Trophoblast cell (in vitro differentiated cells and primary cell): ENCODE measurements around the gene MAMSTR.

ENCODE experiments used
- DNase-seq, 2 donors: peaks; one replicate each; pipeline ENCODE4 v3.0.0-alpha.2; 2016
- H2AFZ ChIP-seq: 2 replicates; pipeline ENCODE4 v1.6.1; 2013; ENCODE audit warnings: low read length, moderate library complexity, mild to moderate bottlenecking; ENCODE audit not compliant: insufficient read depth, poor library complexity
- H2AK5ac ChIP-seq: 2 replicates; pipeline ENCODE4 v1.6.1; 2013; ENCODE audit warnings: mild to moderate bottlenecking, low read length
- H2BK120ac ChIP-seq: 2 replicates; pipeline ENCODE4 v1.6.1; 2013; ENCODE audit warnings: low read length, mild to moderate bottlenecking, moderate library complexity; ENCODE audit not compliant: insufficient read depth, poor library complexity
- H2BK12ac ChIP-seq: 2 replicates; pipeline ENCODE4 v1.6.1; 2013; ENCODE audit warnings: mild to moderate bottlenecking, low read length, moderate library complexity
- H2BK5ac ChIP-seq: 2 replicates; pipeline ENCODE4 v1.6.1; 2013; ENCODE audit warnings: low read length, low read depth, moderate library complexity, mild to moderate bottlenecking; ENCODE audit not compliant: poor library complexity
- H3K14ac ChIP-seq: 2 replicates; pipeline ENCODE4 v1.6.1; 2013; ENCODE audit warnings: mild to moderate bottlenecking, low read length
- H3K18ac ChIP-seq: 2 replicates; pipeline ENCODE4 v1.6.1; 2013; ENCODE audit warnings: mild to moderate bottlenecking, low read length
- H3K23ac ChIP-seq: 2 replicates; pipeline ENCODE4 v1.6.1; 2013; ENCODE audit warnings: low read length
- H3K27ac ChIP-seq: 2 replicates; pipeline ENCODE4 v1.5.1; 2013; ENCODE audit warnings: low read depth, mild to moderate bottlenecking, inconsistent platforms, low read length, moderate library complexity
- H3K27me3 ChIP-seq: 2 replicates; pipeline ENCODE4 v1.6.1; 2013; ENCODE audit warnings: inconsistent platforms, mild to moderate bottlenecking, low read length, moderate library complexity; ENCODE audit not compliant: insufficient read depth
- H3K36me3 ChIP-seq, 2 experiments: 1 replicate in 1 of 2; 2 replicates in 1 of 2; pipeline ENCODE4 v1.6.1; 2013; ENCODE audit warnings: low read length in 2 of 2, mild to moderate bottlenecking in 2 of 2, moderate library complexity in 1 of 2; ENCODE audit not compliant: insufficient read depth in 2 of 2, control insufficient read depth in 1 of 2
- H3K4ac ChIP-seq: 2 replicates; pipeline ENCODE4 v1.6.1; 2013; ENCODE audit warnings: low read depth, mild to moderate bottlenecking, low read length, moderate library complexity
- H3K4me1 ChIP-seq, 2 experiments: 1 replicate in 1 of 2; 2 replicates in 1 of 2; pipeline ENCODE4 v1.6.1; 2013; ENCODE audit warnings: low read length in 2 of 2, mild to moderate bottlenecking in 2 of 2, moderate library complexity in 1 of 2; ENCODE audit not compliant: insufficient read depth in 2 of 2, control insufficient read depth in 1 of 2
- H3K4me2 ChIP-seq: 2 replicates; pipeline ENCODE4 v1.6.1; 2013; ENCODE audit warnings: inconsistent platforms, mild to moderate bottlenecking, low read length, moderate library complexity
- H3K4me3 ChIP-seq: 2 replicates; pipeline ENCODE4 v1.5.1; 2013; ENCODE audit warnings: mild to moderate bottlenecking, low read depth, low read length, inconsistent platforms
- H3K79me1 ChIP-seq: one replicate; pipeline ENCODE4 v1.6.1; 2013; ENCODE audit warnings: low read length
- H3K79me2 ChIP-seq: 2 replicates; pipeline ENCODE4 v1.6.1; 2013; ENCODE audit warnings: low read length, mild to moderate bottlenecking; ENCODE audit not compliant: control insufficient read depth, insufficient read depth, poor library complexity
- H3K9ac ChIP-seq: 2 replicates; pipeline ENCODE4 v1.6.1; 2013; ENCODE audit warnings: mild to moderate bottlenecking, low read length
- H3K9me3 ChIP-seq: 2 replicates; pipeline ENCODE4 v1.6.1; 2013; ENCODE audit warnings: low read depth, mild to moderate bottlenecking, control low read depth, inconsistent platforms, low read length; ENCODE audit not compliant: insufficient read depth
- H4K12ac ChIP-seq: 2 replicates; pipeline ENCODE4 v1.6.1; 2013; ENCODE audit warnings: low read depth, mild to moderate bottlenecking, low read length, moderate library complexity
- H4K8ac ChIP-seq: 2 replicates; pipeline ENCODE4 v1.6.1; 2013; ENCODE audit warnings: low read depth, mild to moderate bottlenecking, low read length, moderate library complexity
- H4K91ac ChIP-seq: one replicate; pipeline ENCODE4 v1.6.1; 2013; ENCODE audit warnings: low read depth, mild to moderate bottlenecking, low read length, moderate library complexity
- whole genome bisulfite sequencing: extraction: QIAGEN DNeasy Blood & Tissue Kit; methylation state at CpG from one replicate; pipeline ENCODE4 v1.1.7; 2013; ENCODE audit warnings: missing lambda C conversion rate; ENCODE audit not compliant: insufficient read length, insufficient coverage; ENCODE audit errors: extremely low coverage; 5-methylcytosine and 5-hydroxymethylcytosine counted together

Gene MAMSTR

DNA sequence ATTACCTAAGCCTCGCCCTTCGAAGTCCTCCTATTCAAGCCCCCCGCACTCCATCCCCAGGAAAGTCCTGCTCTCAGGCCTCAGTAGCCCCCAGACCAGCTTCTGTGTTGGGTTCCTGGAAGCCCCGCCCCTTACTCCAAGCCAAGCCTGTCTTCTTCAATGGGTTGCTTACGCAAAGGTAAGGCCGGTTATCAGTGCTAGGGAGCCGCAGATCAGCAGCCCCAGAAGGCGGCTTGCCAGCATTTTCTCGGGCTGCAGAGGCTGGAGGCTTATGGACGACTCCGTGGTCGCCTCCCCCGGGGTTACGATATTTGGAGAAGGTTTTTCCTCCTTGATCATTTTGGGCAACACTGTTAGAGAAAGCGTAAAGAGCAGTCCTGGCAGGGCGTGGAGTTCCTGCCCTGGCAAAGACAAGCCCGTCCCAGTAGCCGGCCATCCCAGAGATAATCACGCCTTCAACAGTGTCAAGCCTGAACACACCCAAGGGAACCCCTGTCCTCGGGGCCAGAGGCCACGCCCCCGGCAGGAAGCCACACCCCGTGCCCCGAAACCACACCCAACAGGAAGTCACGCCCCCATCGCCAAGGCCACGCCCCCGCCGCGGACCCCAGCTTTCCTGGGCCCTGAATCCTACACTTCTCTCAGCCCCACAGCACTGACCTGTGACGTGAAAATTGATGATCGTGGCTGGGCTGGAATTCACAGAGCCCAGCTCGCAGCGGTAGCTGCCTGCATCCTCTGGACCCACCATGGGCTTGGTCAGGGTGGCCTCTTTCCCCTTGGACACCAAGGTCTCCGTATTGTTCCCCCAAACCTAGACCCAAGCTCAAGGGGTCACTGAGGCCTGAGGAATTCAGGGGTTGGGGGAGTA is 21.8 kb upstream of the MAMSTR start:
- H2BK12ac ChIP-seq, result no peak overlapping the region
- no peak overlapping the region for H3K9ac ChIP-seq
- DNase-seq, result peak in 1 of 2 donors; percentile 23
- H4K12ac ChIP-seq, result no peak overlapping the region
- no peak overlapping the region for H4K8ac ChIP-seq
- no peak overlapping the region for H2AK5ac ChIP-seq
- no peak overlapping the region for H3K4me2 ChIP-seq
- no CpG with 5 or more reads among the region's 35 CpGs for WGBS
- no peak overlapping the region for H3K4ac ChIP-seq
- no peak overlapping the region for H3K18ac ChIP-seq
- H3K36me3 ChIP-seq, result no peaks in the 10 kb centered on the region
- peaks cover 9 to 10% of the 10 kb centered on the region in 2 experiments for H3K4me1 ChIP-seq
- no peak overlapping the region for H3K27ac ChIP-seq
- peaks cover 8% of the 10 kb centered on the region for H3K9me3 ChIP-seq
- no peaks in the 10 kb centered on the region for H3K79me2 ChIP-seq
- H2AFZ ChIP-seq, result no peak overlapping the region
- H3K79me1 ChIP-seq, result peaks cover 4% of the 10 kb centered on the region
- H3K27me3 ChIP-seq, result peaks cover 16% of the 10 kb centered on the region
- no peak overlapping the region for H3K23ac ChIP-seq
- no peak overlapping the region for H3K4me3 ChIP-seq
- no peak overlapping the region for H2BK5ac ChIP-seq
- no peak overlapping the region for H4K91ac ChIP-seq
- H2BK120ac ChIP-seq, result no peak overlapping the region
- no peak overlapping the region for H3K14ac ChIP-seq

DNA sequence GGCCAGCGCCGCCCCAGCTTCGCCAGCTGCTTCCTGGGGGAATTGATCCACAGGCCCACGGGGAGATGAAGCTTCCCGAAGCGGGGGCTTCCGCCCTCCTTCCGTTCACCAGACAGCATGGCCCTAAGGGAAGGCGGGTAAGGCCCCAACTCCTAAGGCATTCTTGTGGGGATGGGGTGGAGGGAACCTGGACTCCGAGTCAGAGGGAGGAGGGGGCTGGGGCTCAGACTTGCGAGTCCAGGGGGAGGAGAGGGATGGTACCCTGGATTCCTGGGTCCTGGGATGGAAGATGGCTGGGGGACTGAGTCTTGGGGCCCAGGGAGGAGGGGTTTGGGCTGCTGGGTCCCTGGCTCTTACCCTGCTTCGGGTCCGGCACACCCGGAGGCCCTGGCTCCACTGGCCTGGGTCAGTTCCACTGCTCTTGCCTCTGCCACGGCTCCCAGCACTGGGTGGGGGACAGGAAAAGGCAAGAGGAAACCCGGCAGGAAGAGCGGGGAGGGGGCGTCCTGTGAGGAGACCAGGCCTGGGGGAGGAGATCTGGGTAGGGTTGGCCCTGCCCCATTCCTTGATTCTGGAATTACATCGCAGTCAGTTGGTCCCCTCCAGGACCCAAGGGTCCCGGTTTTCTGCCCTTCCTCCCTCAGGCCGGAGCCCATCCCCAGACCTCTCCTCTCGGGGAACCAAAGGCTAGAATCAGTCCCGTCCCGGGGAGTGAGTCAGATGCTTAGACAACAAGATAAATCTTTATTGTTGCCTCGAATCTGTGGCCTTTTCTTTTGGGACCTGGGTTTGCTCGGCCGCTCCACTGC is 20.8 kb upstream of the MAMSTR start, which contains the start of gene RASIP1:
Gene RASIP1 (minus strand): TSS at position 447 of the 809 bp plus-strand sequence. CDS start 328 bp downstream, at position 119.
- Histone ChIP-seq H3K23ac (no peak within 1 kb of the TSS), H3K79me2 (no peaks in the 10 kb centered on the region), H3K4me3 (peak within 1 kb of the TSS; percentile 33), H4K91ac (no peak within 1 kb of the TSS), H4K8ac (no peak within 1 kb of the TSS), H3K4ac (no peak within 1 kb of the TSS), H2BK12ac (no peak within 1 kb of the TSS), H3K4me2 (peak within 1 kb of the TSS; percentile 72), H2AK5ac (no peak within 1 kb of the TSS), H2BK120ac (no peak within 1 kb of the TSS), H2BK5ac (no peak within 1 kb of the TSS), H2AFZ (no peak within 1 kb of the TSS), H3K9me3 (peaks cover 4% of the 10 kb centered on the region), H3K79me1 (peaks cover 4% of the 10 kb centered on the region), H3K27ac (no peak within 1 kb of the TSS), H3K4me1 (peaks cover 9 to 10% of the 10 kb centered on the region in 2 experiments), H3K9ac (no peak within 1 kb of the TSS), H3K18ac (no peak within 1 kb of the TSS), H3K27me3 (peaks cover 16% of the 10 kb centered on the region), H3K36me3 (no peaks in the 10 kb centered on the region), H4K12ac (no peak within 1 kb of the TSS), H3K14ac (no peak within 1 kb of the TSS)
- no CpG with 5 or more reads among the region's 27 CpGs for WGBS
- DNase-seq, result no peak

- Histone ChIP-seq H3K14ac (no peak overlapping the region), H3K4me3 (peak overlapping the region; percentile 33), H3K79me2 (no peaks in the 10 kb centered on the region), H3K9me3 (peaks cover 4% of the 10 kb centered on the region), H4K8ac (no peak overlapping the region), H3K27ac (no peak overlapping the region), H4K91ac (peak overlapping the region; percentile 4), H3K4me2 (peak overlapping the region; percentile 72), H2BK5ac (no peak overlapping the region), H3K9ac (no peak overlapping the region), H3K27me3 (peaks cover 16% of the 10 kb centered on the region), H3K79me1 (peaks cover 8% of the 10 kb centered on the region), H3K4ac (no peak overlapping the region), H3K4me1 (peaks cover 9 to 10% of the 10 kb centered on the region in 2 experiments), H3K36me3 (no peaks in the 10 kb centered on the region), H3K23ac (no peak overlapping the region), H4K12ac (no peak overlapping the region), H2AFZ (peak overlapping the region; percentile 52), H3K18ac (no peak overlapping the region), H2AK5ac (no peak overlapping the region), H2BK12ac (no peak overlapping the region), H2BK120ac (no peak overlapping the region)
- DNase-seq, result no peak
- no CpG with 5 or more reads among the region's 51 CpGs for WGBS
Observed at GRCh38 chr19:48739404-48740163, 20.1 kb upstream of the MAMSTR start.
